Measurements from ENCODE around the gene METTL25B.

The METTL25B gene

GRCh38 chr1:156726549-156727226 lies 1.6 kb upstream of the METTL25B start:
- H3K4me3 ChIP-seq (ENCODE audit: low read depth, low read length), result peak overlapping the region; percentile 100
- TF ChIP-seq, protein P1, sequence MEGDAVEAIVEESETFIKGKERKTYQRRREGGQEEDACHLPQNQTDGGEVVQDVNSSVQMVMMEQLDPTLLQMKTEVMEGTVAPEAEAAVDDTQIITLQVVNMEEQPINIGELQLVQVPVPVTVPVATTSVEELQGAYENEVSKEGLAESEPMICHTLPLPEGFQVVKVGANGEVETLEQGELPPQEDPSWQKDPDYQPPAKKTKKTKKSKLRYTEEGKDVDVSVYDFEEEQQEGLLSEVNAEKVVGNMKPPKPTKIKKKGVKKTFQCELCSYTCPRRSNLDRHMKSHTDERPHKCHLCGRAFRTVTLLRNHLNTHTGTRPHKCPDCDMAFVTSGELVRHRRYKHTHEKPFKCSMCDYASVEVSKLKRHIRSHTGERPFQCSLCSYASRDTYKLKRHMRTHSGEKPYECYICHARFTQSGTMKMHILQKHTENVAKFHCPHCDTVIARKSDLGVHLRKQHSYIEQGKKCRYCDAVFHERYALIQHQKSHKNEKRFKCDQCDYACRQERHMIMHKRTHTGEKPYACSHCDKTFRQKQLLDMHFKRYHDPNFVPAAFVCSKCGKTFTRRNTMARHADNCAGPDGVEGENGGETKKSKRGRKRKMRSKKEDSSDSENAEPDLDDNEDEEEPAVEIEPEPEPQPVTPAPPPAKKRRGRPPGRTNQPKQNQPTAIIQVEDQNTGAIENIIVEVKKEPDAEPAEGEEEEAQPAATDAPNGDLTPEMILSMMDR (IDR thresholded peaks at IDR 0.05; ENCODE audit: control insufficient read depth, extremely low read depth, insufficient read depth), result peak; percentile 72
- DNase-seq (ENCODE audit: low read depth), result no peak

GRCh38 chr1:156727492-156727891 lies 777 bp upstream of the METTL25B start:
- peak overlapping the region; percentile 100 for H3K4me3 ChIP-seq (ENCODE audit: low read depth, low read length)
- TF ChIP-seq, protein P1 (IDR thresholded peaks at IDR 0.05; ENCODE audit: control insufficient read depth, extremely low read depth, insufficient read depth), result no peak
- DNase-seq (ENCODE audit: low read depth), result no peak

GRCh38 chr1:156728599-156729462 lies 562 bp downstream of the METTL25B start, which contains the start of gene ISG20L2:
Gene ISG20L2 (minus strand): TSS chr1:156728766. CDS start chr1:156727652, 1,114 bp downstream.
- H3K4me3 ChIP-seq (ENCODE audit: low read depth, low read length), result peak within 1 kb of the TSS; percentile 100
- TF ChIP-seq, protein P1 (IDR thresholded peaks at IDR 0.05; ENCODE audit: control insufficient read depth, extremely low read depth, insufficient read depth), result no peak
- DNase-seq (ENCODE audit: low read depth), result peak; percentile 95

GRCh38 chr1:156733989-156734584 lies 5.8 kb downstream of the METTL25B start:
- TF ChIP-seq, protein P1 (IDR thresholded peaks at IDR 0.05; ENCODE audit: control insufficient read depth, extremely low read depth, insufficient read depth), result no peak
- DNase-seq (ENCODE audit: low read depth), result no peak
- H3K4me3 ChIP-seq (ENCODE audit: low read depth, low read length), result no peak overlapping the region

- TF ChIP-seq, protein P1 (IDR thresholded peaks at IDR 0.05; ENCODE audit: control insufficient read depth, extremely low read depth, insufficient read depth), result no peak
- H3K4me3 ChIP-seq (ENCODE audit: low read depth, low read length), result no peak overlapping the region
- no peak for DNase-seq (ENCODE audit: low read depth)
Observed at GRCh38 chr1:156738407-156738806, 10.1 kb downstream of the METTL25B start.

DNA sequence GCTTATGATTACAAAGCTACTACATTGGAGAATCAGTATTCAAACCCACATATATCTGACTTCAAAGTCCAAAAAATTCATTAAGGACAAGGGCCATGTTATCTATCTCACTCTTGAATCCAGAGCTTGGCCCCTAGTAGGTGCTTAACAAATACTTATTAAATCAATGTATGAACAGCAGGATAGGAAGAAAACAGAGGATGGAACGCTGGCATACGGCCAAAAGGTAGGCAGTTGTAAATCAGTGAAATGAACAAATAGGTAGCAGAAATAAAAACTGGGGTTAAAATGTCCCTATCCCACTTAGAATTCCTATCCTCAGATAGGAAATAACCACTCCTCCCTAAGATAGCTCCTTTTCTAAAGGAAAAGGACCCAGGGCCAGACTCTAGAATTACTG lies 10.6 kb downstream of the METTL25B start:
- no peak for DNase-seq (ENCODE audit: low read depth)
- no peak overlapping the region for H3K4me3 ChIP-seq (ENCODE audit: low read depth, low read length)
- TF ChIP-seq, protein P1 (IDR thresholded peaks at IDR 0.05; ENCODE audit: control insufficient read depth, extremely low read depth, insufficient read depth), result no peak
